Fibroblast of lung (primary cell): ENCODE measurements around the gene ATG5.

Experiments used
- EZH2 ChIP-seq: IDR thresholded peaks from 2 replicates; pipeline ENCODE4 v1.5.1; 2012; ENCODE audit warnings: low read length, control low read depth, mild to moderate bottlenecking; ENCODE audit errors: missing control alignments
- TF ChIP-seq, protein P1 (sequence below), 2 donors: IDR thresholded peaks in 1 of 2; conservative IDR thresholded peaks in 1 of 2; 1 replicate in 1 of 2; 2 replicates in 1 of 2; pipeline ENCODE4 v1.5.1; 2011 to 2012; ENCODE audit warnings: low read length in 2 of 2, control low read depth in 1 of 2, inconsistent platforms in 1 of 2, low read depth in 1 of 2, mild to moderate bottlenecking in 1 of 2

DNA sequence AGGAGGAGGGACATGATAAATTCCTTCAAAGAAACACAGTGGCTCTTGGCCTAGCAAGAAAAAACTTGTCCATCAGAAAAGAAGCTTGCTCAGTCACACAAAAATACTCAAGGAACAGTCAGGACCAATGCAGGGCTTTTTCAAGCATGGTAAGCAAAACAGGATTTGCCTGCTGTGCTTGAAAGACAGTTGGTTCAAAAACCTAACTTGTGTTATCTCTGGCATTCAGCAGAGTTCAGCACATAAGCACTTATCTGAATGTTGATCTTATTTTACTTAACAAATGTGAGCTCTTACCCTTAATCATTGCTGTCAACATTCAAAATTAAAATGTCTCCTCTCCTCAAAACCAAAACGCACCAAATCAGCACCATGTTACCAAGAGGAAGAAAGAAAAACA, 38.3 kb downstream of the ATG5 start:
- TF ChIP-seq, protein P1, sequence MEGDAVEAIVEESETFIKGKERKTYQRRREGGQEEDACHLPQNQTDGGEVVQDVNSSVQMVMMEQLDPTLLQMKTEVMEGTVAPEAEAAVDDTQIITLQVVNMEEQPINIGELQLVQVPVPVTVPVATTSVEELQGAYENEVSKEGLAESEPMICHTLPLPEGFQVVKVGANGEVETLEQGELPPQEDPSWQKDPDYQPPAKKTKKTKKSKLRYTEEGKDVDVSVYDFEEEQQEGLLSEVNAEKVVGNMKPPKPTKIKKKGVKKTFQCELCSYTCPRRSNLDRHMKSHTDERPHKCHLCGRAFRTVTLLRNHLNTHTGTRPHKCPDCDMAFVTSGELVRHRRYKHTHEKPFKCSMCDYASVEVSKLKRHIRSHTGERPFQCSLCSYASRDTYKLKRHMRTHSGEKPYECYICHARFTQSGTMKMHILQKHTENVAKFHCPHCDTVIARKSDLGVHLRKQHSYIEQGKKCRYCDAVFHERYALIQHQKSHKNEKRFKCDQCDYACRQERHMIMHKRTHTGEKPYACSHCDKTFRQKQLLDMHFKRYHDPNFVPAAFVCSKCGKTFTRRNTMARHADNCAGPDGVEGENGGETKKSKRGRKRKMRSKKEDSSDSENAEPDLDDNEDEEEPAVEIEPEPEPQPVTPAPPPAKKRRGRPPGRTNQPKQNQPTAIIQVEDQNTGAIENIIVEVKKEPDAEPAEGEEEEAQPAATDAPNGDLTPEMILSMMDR (conservative IDR thresholded peaks at IDR 0.05 in 1 of 2, IDR thresholded peaks at IDR 0.05 in 1 of 2; ENCODE audit: low read depth in 1 of 2, low read length in 2 of 2): no peak
- TF ChIP-seq EZH2: no peak
